NCI-H2107 treated with DMSO at 0.1 percent for 48 hours (cell line): ENCODE data around the gene KDM5A.

Experiments
- DNase-seq: peaks from one replicate; lab custom pipeline; 2025; ENCODE audit not compliant: unreplicated experiment; lab: John Stamatoyannopoulos, UW

KDM5A gene

GRCh38 chr12:275812-276211 lies 113.3 kb downstream of the KDM5A start:
- DNase-seq = no peak

DNA sequence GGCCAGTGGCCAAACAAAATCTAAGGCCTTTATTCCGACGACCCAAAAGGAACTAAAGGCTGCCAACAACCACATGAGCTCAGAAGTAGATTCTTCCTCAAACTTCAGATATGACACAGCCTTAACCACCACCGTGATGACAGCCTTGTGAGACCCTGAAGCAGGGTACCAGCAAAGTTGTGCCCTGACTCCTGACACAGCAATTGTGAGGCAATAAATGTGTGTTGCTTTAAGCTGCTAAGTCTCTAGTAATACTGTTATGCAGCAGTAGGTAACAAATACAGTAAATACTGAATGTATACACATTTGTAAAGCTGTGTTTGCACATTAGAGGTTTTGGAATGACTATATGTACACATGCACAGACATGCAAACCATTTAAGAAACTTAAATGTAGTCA lies 115.7 kb downstream of the KDM5A start:
- no peak for DNase-seq

GRCh38 chr12:272942-273341 lies 116.2 kb downstream of the KDM5A start:
- no peak for DNase-seq

DNA sequence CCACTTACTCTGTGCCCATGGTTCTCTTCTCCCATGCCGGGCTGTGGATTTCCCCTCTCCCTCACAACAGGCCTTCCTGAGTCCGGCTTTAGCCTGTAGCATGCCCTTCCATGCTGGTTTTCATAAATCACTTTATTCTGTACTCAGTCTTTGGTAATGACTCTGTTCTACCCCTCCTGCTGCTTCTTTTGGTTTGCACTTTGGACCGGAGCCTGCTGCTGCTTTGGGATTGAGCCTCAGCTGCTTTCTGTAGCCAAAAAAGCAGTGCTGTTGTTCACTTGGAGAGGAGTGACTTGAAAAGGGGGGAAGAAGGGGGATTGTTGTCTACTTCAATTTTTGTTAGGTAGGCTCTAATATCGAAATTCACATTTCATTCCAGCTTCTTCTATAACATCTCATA lies 118.0 kb downstream of the KDM5A start:
- DNase-seq = no peak

GRCh38 chr12:269191-269590 lies 119.9 kb downstream of the KDM5A start:
- DNase-seq = no peak

DNA sequence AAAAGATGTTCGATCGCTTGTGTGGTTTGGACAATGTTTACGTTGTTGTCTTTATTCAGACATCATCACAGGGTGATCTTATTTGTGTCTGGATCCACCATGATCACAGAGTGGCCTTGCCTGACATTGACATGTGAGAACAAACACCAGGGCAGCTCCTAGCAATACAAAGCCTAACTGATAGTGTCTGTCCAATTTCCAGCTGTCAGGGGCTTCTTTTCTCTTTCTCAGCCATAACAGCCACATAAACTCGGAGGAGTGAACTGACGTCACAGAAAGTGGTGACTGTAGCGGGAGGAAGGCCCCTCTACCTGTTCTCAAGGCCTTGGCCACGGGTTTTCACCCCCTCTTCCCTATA lies 120.7 kb downstream of the KDM5A start:
- no peak for DNase-seq

DNA sequence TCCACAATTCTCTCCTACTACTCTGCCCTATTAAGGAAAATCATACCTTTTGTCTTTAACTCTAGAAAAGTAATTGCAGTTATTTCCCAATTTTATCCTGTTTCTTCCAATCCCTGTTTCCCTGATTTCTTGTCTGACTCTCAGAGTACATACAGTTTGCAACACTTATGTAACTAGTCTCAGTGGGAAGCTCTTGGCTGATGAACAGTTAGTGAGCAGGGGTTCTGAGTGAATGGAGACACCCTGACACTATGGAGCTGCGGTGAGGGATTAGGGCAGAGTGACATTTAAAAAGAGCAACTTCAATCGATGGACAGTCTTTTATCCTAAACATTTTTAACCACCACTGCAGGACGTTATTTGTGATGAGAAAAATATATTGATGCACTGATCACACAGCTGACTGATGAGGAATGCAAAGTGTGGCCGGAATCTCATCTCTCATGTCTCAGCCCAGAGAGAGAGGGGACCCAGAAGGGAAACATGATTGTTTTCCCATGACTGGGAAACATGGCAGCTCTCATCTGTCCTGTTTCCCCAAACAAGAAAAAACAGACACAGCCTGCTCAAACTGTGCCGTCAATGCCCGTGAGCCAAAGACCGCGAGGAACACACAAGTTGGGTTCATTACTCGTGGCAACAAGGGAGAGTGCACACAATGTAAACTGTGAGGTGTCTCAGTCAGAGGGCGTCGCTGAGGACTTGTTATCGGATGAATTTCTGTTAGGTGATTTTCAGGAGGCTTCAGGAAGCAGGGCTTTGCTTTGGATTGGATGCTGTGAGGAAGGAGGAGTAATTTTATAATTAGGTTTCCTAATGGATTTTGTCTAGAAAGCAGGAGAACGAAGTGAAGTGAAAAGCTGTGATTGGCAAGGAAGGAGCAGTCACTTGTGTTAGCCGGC lies 121.3 kb downstream of the KDM5A start:
- DNase-seq = no peak

- DNase-seq = no peak
These were observed 124.0 kb downstream of the KDM5A start for GRCh38 chr12:265096-265495.

GRCh38 chr12:264269-264668 lies 124.9 kb downstream of the KDM5A start:
- no peak for DNase-seq

DNA sequence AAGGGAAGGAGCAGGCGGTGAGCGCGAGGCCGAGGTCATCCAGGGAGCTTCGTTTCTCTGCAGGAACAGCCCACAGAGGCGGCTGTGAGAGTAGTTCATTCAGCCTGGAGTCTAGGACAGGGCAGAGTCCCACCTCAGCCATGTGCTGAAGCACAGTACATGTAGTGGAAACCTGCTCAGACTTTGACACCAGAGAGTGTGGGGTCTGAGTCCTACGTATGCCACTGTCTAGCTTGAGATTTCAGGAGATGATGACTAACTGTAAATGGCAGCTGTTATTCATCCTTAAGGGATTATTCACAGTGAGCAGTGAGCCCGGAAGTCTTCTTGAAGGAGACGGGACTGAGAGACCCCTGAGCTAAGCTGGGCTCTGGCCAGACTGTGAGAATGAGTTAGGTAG lies 125.5 kb downstream of the KDM5A start:
- DNase-seq = no peak

DNA sequence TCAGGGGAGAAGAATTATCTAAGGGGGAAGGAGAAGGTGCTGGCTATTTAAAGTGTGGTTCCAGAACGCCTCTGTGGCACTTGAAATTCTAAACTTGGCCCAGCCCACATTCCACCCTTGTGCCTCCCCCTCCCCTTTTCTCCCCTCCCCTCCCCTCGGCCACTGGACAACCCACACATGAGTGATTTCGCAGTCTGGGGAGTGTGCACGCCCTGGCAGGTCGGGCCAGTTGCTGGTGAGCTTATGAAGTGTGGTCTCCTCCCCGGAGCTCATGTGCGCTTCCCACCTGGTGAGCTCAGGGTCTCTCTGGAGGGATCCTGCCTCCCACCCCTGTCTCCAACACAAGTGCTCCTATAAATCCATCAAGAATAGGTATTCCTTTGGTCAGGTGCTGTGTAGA lies 126.3 kb downstream of the KDM5A start, which contains the start of gene SLC6A13:
Gene SLC6A13 (minus strand): TSS at position 20 of the 400 bp plus-strand sequence. CDS start 2,784 bp downstream, outside the sequence.
- no peak for DNase-seq

GRCh38 chr12:262113-262512 lies 127.0 kb downstream of the KDM5A start:
- no peak for DNase-seq

DNA sequence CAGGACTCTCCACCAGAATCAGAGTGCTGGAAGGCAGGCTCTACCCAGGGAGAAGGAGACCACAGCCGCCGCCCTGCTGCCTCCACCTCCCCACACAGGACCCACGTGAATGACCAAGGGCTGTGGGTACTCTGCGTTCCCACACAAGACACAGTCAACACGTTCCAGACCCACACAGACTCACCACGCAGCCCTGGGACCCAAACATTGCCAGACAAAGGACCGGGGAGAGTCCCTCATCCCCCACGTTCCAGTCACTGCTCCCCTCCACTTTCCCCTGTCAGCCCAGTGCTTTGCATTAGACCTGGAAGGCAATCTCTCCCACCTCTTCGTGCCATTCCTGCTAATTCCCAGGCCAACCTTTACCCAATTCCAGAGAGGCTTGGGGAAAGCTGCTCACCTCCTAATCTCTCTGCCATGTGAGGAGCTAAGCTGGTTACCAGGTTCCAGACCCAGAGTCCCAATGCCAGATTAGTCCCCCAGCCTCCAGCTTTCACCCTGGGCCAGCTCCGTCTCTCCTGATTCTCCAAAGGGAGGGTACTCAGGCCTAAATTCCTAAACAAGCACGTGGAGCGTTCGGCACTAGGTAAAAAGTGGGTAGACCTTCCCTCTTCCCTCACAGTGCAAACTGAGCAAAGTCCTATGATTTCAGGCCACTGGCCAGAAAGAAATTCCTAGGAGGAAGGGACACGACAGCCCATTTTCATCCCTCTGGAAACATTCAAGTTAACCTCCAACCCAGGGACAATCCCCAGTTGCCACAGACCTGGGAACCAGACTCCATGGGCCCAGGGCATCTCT lies 131.4 kb downstream of the KDM5A start:
- no peak for DNase-seq

- DNase-seq = no peak
These were observed 132.2 kb downstream of the KDM5A start for GRCh38 chr12:256958-257357.

DNA sequence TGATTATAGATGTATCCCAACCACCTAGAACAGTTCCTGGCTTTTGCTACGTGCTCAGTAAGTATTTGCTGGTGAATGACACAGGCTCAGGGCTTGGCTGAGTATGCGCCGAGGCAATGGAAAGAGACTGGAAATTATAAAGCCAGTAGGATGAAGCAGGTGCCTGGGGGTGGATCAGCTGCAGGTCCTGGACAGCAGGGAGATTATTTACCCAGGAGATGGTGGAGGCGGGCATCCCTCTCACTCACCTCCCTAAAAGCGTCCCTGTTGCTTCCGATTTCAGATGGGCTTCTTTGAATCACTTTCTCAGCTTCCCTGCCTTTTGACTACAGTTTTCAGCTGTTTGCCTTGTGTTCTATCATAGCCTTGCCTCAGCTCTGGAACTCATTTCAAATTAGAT lies 132.9 kb downstream of the KDM5A start:
- DNase-seq = no peak

DNA sequence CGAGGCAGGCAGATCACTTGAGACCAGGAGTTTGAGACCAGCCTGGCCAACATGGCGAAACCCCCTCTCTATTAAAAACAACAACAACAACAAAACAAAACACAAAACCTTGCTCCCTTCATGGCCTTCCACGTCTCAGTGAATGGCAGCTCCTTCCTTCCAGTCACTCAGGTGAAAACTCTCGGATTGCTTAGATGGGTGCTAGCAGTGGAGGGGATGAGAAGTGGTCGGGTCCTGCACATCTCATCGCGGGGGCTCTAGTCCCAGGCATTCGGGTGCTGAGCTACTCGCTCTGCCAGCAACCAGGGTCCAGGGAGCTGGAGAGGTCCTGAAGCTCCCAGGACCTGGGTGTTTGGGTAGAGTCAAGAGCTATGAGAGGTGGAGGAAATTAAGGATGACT lies 134.2 kb downstream of the KDM5A start:
- no peak for DNase-seq

- no peak for DNase-seq
These were observed 135.1 kb downstream of the KDM5A start for GRCh38 chr12:254039-254438.

- DNase-seq = no peak
These were observed 135.8 kb downstream of the KDM5A start for GRCh38 chr12:253116-253831.

- no peak for DNase-seq
These were observed 136.5 kb downstream of the KDM5A start for GRCh38 chr12:252636-253035.

GRCh38 chr12:247271-247670 lies 141.8 kb downstream of the KDM5A start:
- DNase-seq = no peak

GRCh38 chr12:243381-243780 lies 145.7 kb downstream of the KDM5A start:
- no peak for DNase-seq

- no peak for DNase-seq
These were observed 146.6 kb downstream of the KDM5A start for GRCh38 chr12:242496-242895.
